Activated CD4-positive, alpha-beta T cell treated with anti-CD3 and anti-CD28 coated beads for 1 hour (primary cell): ENCODE results near the gene WDFY4.
"Not testable (repeated sequence)": the region's sequence is repeated elsewhere in the genome, so short reads cannot be mapped to it uniquely, and the experiment has no call there.

Source experiments
- DNase-seq: peaks from one replicate; pipeline ENCODE4 v3.0.0-alpha.2; 2020

Gene WDFY4, protein sequence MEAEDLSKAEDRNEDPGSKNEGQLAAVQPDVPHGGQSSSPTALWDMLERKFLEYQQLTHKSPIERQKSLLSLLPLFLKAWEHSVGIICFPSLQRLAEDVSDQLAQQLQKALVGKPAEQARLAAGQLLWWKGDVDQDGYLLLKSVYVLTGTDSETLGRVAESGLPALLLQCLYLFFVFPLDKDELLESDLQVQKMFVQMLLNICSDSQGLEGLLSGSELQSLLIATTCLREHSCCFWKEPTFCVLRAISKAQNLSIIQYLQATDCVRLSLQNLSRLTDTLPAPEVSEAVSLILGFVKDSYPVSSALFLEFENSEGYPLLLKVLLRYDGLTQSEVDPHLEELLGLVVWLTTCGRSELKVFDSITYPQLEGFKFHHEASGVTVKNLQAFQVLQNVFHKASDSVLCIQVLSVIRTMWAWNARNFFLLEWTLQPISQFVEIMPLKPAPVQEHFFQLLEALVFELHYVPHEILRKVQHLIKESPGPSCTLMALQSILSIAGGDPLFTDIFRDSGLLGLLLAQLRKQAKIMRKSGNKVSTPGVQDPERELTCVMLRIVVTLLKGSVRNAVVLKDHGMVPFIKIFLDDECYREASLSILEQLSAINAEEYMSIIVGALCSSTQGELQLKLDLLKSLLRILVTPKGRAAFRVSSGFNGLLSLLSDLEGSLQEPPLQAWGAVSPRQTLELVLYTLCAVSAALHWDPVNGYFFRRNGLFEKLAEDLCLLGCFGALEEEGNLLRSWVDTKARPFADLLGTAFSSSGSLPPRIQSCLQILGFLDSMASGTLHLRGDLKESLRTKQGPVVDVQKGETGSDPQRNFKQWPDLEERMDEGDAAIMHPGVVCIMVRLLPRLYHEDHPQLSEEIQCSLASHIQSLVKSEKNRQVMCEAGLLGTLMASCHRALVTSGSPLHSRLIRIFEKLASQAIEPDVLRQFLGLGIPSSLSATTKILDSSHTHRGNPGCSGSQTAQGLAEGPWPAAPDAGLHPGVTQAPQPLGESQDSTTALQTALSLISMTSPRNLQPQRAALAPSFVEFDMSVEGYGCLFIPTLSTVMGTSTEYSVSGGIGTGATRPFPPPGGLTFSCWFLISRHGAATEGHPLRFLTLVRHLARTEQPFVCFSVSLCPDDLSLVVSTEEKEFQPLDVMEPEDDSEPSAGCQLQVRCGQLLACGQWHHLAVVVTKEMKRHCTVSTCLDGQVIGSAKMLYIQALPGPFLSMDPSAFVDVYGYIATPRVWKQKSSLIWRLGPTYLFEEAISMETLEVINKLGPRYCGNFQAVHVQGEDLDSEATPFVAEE (N-terminal part only)

GRCh38 chr10:48684792-48685623 lies at the start of gene WDFY4:
Gene WDFY4 (plus strand): TSS chr10:48684873. CDS start chr10:48709733, 24,860 bp downstream.
- DNase-seq: no peak

GRCh38 chr10:48634984-48635557 lies 49.6 kb upstream of the WDFY4 start:
- DNase-seq: no peak

GRCh38 chr10:48636231-48636630 lies 48.4 kb upstream of the WDFY4 start:
- DNase-seq: no peak

DNA sequence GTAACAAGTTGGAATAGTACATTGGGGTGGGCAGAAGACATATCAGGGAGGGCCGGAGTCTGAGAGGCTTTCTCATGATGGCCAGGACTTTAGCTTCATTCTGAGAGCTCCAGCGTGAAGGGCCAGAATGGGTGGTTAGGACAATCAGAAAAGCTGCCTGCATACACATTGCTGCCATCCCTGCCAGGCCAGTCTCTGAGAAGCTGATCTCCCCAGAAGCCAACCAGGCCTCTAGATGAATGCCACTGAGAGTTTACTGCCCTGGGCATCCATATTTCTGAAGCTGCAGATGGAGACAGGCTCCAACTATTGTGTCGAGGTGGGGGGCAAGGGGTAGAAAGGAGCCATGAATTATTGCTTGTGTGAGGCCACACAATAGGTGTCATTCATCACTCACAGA lies 47.8 kb upstream of the WDFY4 start:
- DNase-seq: no peak

DNA sequence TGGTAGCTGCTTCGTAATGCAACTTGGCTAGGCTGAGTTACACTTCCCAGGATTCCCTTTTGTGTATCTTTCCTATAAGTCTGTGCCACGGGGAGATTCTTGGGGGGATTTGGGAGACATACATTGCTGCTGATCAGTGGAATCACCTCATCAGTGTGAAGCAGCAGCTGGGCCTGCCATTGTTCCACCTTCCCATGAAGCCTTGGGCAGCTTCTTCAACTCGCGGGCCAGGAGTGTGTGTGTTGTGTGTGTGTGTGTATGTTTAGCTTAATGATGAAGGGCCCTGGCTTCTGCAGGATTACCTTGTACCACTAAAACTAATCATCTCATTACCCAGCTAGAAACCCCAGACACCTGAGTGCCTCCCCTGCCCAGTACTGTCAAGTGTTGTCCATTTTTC lies 46.5 kb upstream of the WDFY4 start:
- no peak for DNase-seq

DNA sequence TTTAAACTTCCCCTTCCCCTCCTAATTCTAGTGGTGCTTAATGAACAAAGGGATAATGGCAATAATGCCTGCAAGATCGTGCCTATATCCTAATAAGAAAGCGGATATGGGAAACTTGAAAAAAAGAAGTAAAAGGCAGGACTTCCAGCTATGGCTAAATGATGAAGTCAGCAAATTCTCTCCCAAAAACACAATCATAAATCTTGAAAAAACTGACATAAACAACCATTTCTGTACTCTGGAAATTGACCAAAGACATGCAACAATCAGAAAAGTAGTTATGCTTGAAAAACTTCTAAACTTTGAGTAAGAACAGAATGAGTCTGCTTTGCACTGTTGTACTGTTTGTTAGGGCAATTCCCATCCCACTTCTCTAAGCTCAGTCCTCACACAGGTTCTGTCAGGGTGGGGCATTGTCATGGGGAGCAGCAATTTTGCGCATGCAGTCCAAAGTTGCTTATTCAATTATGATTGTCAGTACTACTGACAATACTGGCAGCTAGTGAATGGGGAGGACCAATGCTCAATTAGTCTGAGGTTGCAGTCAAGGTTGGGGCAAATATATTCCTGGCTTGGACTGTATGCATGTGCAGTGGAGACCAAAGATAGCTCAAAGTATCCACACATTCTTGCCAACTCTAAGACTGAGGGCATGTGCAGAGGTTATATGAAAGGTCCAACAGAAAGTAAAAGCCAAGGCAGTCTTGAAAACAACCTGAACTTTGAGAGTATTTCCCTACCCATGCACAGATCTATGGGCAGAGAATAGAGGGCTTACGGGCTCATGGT lies 45.7 kb upstream of the WDFY4 start:
- DNase-seq: no peak

DNA sequence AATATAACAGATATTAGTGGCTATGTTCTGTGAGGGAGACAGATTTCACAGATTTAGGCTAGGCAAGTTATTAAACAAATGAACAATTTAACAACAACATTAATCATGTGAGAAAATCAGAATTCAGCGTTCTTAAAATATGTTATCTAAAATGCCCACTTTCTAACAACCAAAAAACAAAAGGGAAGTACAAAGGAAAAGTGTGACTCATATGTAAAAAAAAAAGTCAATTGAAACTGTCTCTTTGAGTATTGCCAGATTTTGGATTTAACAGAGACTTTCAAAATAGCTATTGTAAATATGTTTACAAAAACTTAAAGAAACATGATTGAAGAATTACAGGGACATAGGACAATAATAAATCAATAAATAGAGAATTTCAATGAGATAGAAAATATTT lies 45.0 kb upstream of the WDFY4 start:
- DNase-seq: no peak

DNA sequence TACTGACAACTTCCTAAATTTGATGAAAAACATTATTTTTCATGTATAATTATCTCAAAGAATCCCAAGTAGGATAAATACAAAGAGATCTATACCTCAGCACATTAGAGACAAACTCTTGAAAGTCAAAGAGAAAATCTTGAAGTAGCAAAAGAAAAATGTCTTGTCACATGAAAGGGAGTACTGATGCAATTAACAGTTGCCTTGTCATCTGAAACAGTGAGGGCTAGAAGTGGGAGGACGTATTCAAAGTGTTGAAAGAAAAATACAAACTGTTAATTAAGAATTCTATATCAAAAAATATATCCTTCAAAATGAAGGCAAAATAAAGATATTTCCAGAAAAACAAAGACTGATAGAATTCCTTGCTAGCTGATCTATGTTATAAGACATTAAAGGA lies 44.3 kb upstream of the WDFY4 start:
- no peak for DNase-seq

- not testable (repeated sequence) for DNase-seq
Observed at GRCh38 chr10:48641099-48641690, 43.5 kb upstream of the WDFY4 start.

DNA sequence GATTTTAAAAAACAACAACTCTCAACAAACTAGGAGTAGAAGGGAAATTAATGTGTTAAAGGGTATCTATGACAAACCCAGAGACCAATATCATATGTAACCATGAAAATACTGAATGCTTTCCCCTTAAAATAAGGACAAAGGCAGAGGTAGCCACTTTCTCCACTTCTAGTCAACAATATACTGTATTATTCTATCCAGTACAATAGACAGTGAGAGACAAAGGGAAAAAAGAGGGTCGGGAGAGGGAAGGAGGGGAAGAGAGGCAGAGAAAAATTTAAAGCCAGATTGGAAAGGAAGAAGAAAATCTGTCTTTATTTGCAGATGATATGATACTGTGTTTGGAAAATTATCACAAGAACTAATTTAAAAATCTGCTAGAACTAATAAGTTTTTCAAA lies 39.1 kb upstream of the WDFY4 start:
- DNase-seq: no peak

DNA sequence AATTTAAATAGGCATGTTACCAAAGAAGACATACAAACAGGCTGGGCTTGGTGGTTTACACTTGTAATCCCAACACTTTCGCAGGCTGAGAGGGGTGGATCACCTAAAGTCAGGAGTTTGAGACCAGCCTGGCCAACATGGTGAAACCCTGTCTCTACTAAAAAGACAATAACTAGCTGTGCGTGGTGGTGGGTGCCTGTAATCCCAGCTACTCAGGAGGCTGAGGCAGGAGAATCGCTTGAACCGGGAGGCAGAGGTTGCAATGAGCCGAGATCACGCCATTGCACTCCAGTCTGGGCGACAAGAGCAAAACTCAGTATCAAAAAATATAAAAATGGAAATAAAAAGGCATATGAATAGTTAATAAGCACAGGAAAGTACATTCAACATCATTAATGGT lies 37.6 kb upstream of the WDFY4 start:
- DNase-seq: not testable (repeated sequence)

DNA sequence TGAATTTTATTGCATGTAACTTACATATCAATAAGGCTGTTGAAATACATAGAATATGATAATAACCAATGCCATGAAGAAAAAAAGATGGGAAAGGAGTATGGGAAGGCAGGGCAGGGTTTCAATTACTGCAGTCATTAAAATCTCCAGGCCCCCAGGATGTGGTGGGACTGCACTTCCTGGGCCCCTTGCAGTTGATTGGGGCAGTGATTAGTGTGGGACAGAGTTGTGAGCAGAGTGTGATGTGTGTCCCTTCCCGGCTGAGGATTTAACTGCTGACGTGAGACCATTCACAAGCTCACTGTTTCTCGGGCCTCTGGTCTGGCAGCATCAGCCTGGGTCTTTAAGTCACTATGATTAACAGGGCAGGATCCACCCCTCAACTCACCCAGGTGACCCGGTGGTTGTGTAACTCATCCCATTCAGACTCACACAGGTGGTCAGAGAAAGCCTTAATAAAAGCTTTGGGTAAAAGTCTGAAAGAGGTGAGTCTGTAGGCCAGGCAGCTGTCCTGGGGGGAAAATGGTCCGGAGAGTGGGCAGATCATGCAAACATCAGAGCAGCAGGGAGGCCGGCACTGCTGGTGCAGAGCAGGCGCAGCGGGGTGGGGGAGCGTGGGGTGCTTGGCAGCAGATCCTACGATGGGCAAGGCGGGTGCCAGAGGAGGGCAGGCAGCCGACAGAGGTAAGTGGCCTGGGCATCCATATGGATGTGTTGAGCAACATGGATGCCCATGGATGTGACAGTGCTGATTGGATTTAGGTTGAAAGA lies 36.3 kb upstream of the WDFY4 start:
- DNase-seq: no peak

DNA sequence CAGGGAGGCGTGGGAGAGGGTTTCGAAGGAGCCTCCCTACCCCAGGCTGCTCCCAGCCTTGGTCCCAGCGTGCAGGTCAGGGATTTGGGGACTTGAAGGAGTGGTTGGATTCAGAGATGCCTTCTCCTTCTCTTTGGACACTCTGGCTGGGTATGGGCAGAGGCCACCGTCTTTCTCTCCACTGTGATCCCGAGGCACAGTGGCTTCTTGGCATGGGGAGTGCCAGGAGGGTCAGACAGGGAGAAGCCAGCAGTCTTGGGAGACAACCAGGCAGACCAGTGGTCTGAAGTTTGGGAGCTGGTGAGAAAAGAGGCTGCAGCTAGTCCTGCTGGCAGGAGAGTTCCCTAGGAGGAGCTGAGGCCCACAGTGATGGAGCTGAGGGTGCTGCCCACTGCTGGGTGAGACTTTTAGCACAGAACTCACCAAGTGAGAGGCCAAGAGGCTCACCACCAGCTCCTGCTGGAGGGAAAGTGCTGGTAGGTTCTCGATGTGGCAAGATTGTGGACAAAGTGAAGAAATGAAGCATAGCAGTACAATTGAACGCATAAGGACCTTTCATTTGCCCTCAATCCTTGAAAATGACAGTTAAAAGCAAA lies 35.2 kb upstream of the WDFY4 start:
- DNase-seq: no peak

DNA sequence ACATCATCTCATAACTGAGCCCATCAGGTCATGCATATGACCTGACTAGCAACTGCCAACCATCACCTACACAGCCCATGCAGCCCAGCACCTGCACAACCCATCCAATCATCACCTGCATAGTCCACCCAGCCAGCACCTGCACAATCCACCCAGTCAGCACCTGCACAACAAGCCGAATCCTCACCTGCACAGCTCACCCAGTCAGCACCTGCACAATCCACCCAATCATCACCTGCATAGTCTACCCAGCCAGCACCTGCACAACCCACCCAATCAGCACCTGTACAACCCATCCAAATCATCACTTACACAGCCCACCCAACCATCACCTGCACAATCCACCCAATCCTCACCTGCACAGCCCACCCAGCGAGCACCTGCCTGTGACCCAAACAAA lies 33.4 kb upstream of the WDFY4 start:
- no peak for DNase-seq

- no peak for DNase-seq
Observed at GRCh38 chr10:48651839-48652238, 32.8 kb upstream of the WDFY4 start.

- DNase-seq: no peak
Observed at GRCh38 chr10:48652344-48652743, 32.3 kb upstream of the WDFY4 start.

- no peak for DNase-seq
Observed at GRCh38 chr10:48653347-48653746, 31.3 kb upstream of the WDFY4 start.

DNA sequence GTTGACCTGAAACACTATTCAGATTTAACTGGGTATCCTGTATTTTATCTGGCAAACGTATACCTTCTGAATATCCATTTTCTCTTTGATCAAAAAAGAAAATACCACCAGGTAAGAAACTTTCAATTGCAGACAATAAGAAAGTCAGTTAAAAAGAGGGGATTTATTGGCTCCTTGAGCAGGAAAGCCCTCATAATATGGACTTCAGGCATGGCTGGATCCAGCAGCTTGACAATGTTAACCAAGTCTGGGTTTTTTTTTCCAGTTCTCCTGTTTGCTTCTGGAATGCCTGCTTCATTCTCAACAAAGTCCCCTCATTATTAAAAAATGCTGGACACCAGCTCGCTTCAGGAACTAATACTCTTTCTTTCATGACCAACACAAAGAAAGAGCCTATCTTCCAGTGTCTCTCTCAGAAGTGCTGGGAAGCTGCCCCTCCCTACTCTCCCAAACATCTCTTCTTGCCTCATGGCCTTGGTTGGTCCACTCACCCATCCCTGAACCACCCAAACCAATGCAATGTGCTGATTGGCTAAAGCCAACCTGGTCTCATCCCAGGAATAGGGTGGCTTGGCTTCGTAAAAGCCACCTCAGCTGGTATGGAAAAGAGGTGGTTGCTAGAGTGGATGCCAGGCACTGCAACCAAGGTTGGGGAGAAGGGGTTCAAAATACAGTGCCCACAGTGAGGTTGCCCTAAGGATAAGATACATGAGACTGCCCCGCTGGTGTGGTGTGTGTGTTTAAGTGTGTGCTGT lies 30.6 kb upstream of the WDFY4 start:
- no peak for DNase-seq
